Neural cell (in vitro differentiated cells): ENCODE data around the gene NTHL1. TPM values are rescaled to one million over a fixed set of nuclear protein-coding genes. Genes with fewer than 3 reads are reported as not detected.

Source experiments
- H2AFZ ChIP-seq: fragments of 200-600, 300-800 bp; sonication (generic), shearing (Covaris generic); 2 replicates; pipeline ENCODE4 v1.6.0; 2014; ENCODE audit warnings: low read depth, mild to moderate bottlenecking, antibody characterized with exemption, low read length, moderate library complexity
- H3F3A ChIP-seq: fragments of 200-600 bp; shearing (Covaris generic); 2 replicates; pipeline ENCODE4 v1.6.1; 2016; ENCODE audit warnings: mild to moderate bottlenecking, moderate library complexity, mixed read lengths, antibody characterized with exemption, low read length; ENCODE audit not compliant: insufficient read depth, poor library complexity, severe bottlenecking
- H3K27ac ChIP-seq: fragments of 200-600, 300-800 bp; sonication (generic), shearing (Covaris generic); 2 replicates; pipeline ENCODE4 v1.5.1; 2014; ENCODE audit warnings: mild to moderate bottlenecking, low read length, moderate library complexity
- H3K27me3 ChIP-seq: fragments of 300-800, 200-600 bp; sonication (generic), shearing (Covaris generic); 2 replicates; pipeline ENCODE4 v1.6.0; 2014; ENCODE audit warnings: mild to moderate bottlenecking, low read depth, low read length, moderate library complexity; ENCODE audit not compliant: insufficient read depth
- H3K36me3 ChIP-seq: fragments of 300-800, 200-600 bp; sonication (generic), shearing (Covaris generic); 2 replicates; pipeline ENCODE4 v1.5.1; 2014; ENCODE audit warnings: mild to moderate bottlenecking, antibody characterized with exemption, low read length, moderate library complexity; ENCODE audit not compliant: insufficient read depth
- H3K4me2 ChIP-seq: fragments of 300-800, 200-600 bp; sonication (generic), shearing (Covaris generic); 2 replicates; pipeline ENCODE4 v1.6.0; 2014; ENCODE audit warnings: mild to moderate bottlenecking, low read length
- H3K4me3 ChIP-seq: fragments of 300-800, 200-600 bp; sonication (generic), shearing (Covaris generic); 2 replicates; pipeline ENCODE4 v1.5.1; 2014; ENCODE audit warnings: mild to moderate bottlenecking, low read length, moderate library complexity
- H3K79me2 ChIP-seq: fragments of 200-600 bp; shearing (Covaris generic); replicated peaks from 2 replicates; pipeline ENCODE4 v1.6.0; 2014; ENCODE audit warnings: mild to moderate bottlenecking, low read length, moderate library complexity; ENCODE audit not compliant: insufficient read depth
- H3K9ac ChIP-seq: fragments of 300-800, 200-600 bp; sonication (generic), shearing (Covaris generic); 2 replicates; pipeline ENCODE4 v1.6.1; 2016; ENCODE audit warnings: mild to moderate bottlenecking, low read length, mixed read lengths
- H3K9me2 ChIP-seq: fragments of 200-600 bp; shearing (Covaris generic); 2 replicates; pipeline ENCODE4 v1.6.1; 2016; ENCODE audit warnings: mild to moderate bottlenecking, low read length, mixed read lengths; ENCODE audit not compliant: insufficient read depth
- H3K9me3 ChIP-seq: fragments of 200-600, 300-800 bp; sonication (generic), shearing (Covaris generic); 2 replicates; pipeline ENCODE4 v1.6.1; 2016; ENCODE audit warnings: mild to moderate bottlenecking, mixed run types, low read length, moderate library complexity, mixed read lengths
- H4K20me1 ChIP-seq: fragments of 200-600 bp; shearing (Covaris generic); 2 replicates; pipeline ENCODE4 v1.6.1; 2016; ENCODE audit warnings: mild to moderate bottlenecking, mixed run types; ENCODE audit not compliant: insufficient read depth
- EP300 ChIP-seq: fragments of 450-650 bp; conservative IDR thresholded peaks from 2 replicates; pipeline ENCODE4 v1.6.1; 2014; ENCODE audit warnings: antibody characterized with exemption, mild to moderate bottlenecking, moderate library complexity; ENCODE audit not compliant: poor library complexity, severe bottlenecking
- EZH2 ChIP-seq: fragments of 200-600, 300-800 bp; shearing (Covaris generic), sonication (generic); IDR thresholded peaks from 2 replicates; pipeline ENCODE4 v1.6.1; 2014; ENCODE audit warnings: antibody characterized with exemption, low read length, borderline replicate concordance, mild to moderate bottlenecking; ENCODE audit not compliant: insufficient read depth, poor library complexity, severe bottlenecking
- MXI1 ChIP-seq: fragments of 450-650 bp; conservative IDR thresholded peaks from 2 replicates; pipeline ENCODE4 v1.6.1; 2014; ENCODE audit warnings: antibody characterized with exemption, mild to moderate bottlenecking; ENCODE audit not compliant: poor library complexity, severe bottlenecking
- POLR2AphosphoS5 ChIP-seq: IDR thresholded peaks from 2 replicates; pipeline ENCODE4 v1.6.1; 2012
- RAD21 ChIP-seq: fragments of 450-650 bp; conservative IDR thresholded peaks from 2 replicates; pipeline ENCODE4 v1.6.1; 2014; ENCODE audit warnings: antibody characterized with exemption, mild to moderate bottlenecking, moderate library complexity
- SMC3 ChIP-seq: fragments of 450-650 bp; conservative IDR thresholded peaks from 2 replicates; pipeline ENCODE4 v1.6.1; 2014; ENCODE audit warnings: antibody characterized with exemption, mild to moderate bottlenecking, moderate library complexity; ENCODE audit not compliant: poor library complexity
- TAF1 ChIP-seq: IDR thresholded peaks from 2 replicates; pipeline ENCODE4 v1.6.1; 2012; ENCODE audit warnings: low read depth
- polyA plus RNA-seq: library from polyadenylated mRNA; depleted of rRNA; stranded (reverse); fragments of >200 nt; gene quantifications from 2 replicates; pipeline ENCODE4 v1.2.3, GENCODE V29; 2014
- TF ChIP-seq, protein P1 (sequence below): fragments of 450-650 bp; IDR thresholded peaks from 2 replicates; pipeline ENCODE4 v1.5.1; 2014; ENCODE audit warnings: antibody characterized with exemption, mild to moderate bottlenecking, moderate library complexity; ENCODE audit not compliant: poor library complexity, severe bottlenecking
- TF ChIP-seq, protein P2 (sequence below): IDR thresholded peaks from 2 replicates; pipeline ENCODE4 v1.6.1; 2012; ENCODE audit warnings: borderline replicate concordance

NTHL1 gene
- polyA plus RNA-seq, 1 donor from 2014 or later: 43.1 TPM

DNA sequence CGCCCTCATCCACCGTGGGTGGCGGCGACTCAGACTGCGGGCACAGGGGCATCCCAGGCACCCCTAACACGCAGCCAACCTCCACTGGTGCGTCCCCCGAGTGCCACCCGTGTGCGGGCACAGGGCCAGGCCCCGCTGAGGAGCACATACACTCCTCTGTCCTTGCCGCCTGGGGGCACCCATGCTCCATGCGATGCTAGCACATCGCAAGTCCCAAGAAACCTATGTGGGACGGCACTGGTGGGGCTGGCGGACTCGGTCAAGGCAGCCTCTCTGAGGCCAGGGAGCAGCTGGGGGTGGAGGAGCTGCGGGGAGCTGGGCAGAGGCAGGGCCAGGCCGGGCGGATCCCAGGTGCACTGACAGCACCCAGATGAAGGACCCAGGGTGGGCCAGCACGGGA lies 42.0 kb downstream of the NTHL1 start:
- Histone ChIP-seq H3K9me2 (no peaks in the 10 kb centered on the region), H3K9ac (no peak overlapping the region), H3K4me2 (no peak overlapping the region), H2AFZ (no peak overlapping the region), H3K36me3 (no peaks in the 10 kb centered on the region), H3K79me2 (peaks cover 46% of the 10 kb centered on the region), H3F3A (no peaks in the 10 kb centered on the region), H3K9me3 (no peaks in the 10 kb centered on the region), H3K27ac (no peak overlapping the region), H3K4me3 (no peak overlapping the region), H4K20me1 (peaks cover 5% of the 10 kb centered on the region), H3K27me3 (no peaks in the 10 kb centered on the region)
- TF ChIP-seq SMC3 (no peak), TAF1 (no peak), RAD21 (no peak), MXI1 (no peak), EZH2 (no peak), POLR2AphosphoS5 (no peak), EP300 (no peak)
- TF ChIP-seq, protein P1, sequence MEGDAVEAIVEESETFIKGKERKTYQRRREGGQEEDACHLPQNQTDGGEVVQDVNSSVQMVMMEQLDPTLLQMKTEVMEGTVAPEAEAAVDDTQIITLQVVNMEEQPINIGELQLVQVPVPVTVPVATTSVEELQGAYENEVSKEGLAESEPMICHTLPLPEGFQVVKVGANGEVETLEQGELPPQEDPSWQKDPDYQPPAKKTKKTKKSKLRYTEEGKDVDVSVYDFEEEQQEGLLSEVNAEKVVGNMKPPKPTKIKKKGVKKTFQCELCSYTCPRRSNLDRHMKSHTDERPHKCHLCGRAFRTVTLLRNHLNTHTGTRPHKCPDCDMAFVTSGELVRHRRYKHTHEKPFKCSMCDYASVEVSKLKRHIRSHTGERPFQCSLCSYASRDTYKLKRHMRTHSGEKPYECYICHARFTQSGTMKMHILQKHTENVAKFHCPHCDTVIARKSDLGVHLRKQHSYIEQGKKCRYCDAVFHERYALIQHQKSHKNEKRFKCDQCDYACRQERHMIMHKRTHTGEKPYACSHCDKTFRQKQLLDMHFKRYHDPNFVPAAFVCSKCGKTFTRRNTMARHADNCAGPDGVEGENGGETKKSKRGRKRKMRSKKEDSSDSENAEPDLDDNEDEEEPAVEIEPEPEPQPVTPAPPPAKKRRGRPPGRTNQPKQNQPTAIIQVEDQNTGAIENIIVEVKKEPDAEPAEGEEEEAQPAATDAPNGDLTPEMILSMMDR: no peak
- TF ChIP-seq, protein P2, sequence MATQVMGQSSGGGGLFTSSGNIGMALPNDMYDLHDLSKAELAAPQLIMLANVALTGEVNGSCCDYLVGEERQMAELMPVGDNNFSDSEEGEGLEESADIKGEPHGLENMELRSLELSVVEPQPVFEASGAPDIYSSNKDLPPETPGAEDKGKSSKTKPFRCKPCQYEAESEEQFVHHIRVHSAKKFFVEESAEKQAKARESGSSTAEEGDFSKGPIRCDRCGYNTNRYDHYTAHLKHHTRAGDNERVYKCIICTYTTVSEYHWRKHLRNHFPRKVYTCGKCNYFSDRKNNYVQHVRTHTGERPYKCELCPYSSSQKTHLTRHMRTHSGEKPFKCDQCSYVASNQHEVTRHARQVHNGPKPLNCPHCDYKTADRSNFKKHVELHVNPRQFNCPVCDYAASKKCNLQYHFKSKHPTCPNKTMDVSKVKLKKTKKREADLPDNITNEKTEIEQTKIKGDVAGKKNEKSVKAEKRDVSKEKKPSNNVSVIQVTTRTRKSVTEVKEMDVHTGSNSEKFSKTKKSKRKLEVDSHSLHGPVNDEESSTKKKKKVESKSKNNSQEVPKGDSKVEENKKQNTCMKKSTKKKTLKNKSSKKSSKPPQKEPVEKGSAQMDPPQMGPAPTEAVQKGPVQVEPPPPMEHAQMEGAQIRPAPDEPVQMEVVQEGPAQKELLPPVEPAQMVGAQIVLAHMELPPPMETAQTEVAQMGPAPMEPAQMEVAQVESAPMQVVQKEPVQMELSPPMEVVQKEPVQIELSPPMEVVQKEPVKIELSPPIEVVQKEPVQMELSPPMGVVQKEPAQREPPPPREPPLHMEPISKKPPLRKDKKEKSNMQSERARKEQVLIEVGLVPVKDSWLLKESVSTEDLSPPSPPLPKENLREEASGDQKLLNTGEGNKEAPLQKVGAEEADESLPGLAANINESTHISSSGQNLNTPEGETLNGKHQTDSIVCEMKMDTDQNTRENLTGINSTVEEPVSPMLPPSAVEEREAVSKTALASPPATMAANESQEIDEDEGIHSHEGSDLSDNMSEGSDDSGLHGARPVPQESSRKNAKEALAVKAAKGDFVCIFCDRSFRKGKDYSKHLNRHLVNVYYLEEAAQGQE: no peak

DNA sequence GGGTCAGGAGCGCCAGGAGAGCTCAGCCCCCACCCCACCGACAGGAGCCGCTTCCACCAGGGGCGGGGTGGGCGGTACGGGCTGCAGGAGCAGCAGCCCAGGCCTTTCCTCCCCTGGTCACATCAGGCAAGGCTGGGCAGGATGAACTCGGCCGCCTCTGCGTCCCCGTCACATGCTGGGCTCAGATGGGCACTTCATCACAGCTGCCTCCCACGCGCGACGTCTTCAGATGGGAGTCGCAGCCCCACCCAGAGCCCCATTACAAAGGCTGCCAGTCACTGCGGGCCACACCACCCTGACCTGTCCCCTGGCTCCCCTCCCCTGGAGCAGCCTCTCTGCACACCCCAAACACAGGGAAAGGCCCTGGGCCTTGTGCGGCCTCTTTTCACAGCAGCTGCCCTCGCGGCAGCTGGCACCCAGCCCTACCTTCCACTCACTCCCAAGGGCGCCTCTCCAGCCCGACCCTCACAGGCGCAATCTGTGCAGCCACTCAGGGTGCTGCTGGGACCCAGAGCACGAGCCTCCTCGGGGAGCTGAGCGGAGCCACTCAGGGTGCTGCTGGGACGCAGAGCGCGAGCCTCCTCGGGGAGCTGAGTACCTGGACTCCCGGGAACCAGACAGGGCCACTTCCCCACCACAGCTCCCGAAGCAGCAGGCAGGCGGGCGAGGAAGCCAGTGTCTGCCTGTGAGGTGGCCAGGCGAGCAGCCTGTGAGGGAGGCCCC lies 42.7 kb downstream of the NTHL1 start:
- Histone ChIP-seq H3K4me3 (no peak overlapping the region), H3K27ac (no peak overlapping the region), H3K36me3 (no peaks in the 10 kb centered on the region), H3F3A (no peaks in the 10 kb centered on the region), H3K9me3 (no peaks in the 10 kb centered on the region), H3K27me3 (no peaks in the 10 kb centered on the region), H3K9me2 (no peaks in the 10 kb centered on the region), H4K20me1 (peaks cover 5% of the 10 kb centered on the region), H3K79me2 (peaks cover 39% of the 10 kb centered on the region), H3K4me2 (no peak overlapping the region), H3K9ac (no peak overlapping the region), H2AFZ (no peak overlapping the region)
- TF ChIP-seq RAD21: no peak
- TF ChIP-seq, protein P1: no peak
- TF ChIP-seq EP300: no peak
- no peak for TF ChIP-seq MXI1
- no peak for TF ChIP-seq POLR2AphosphoS5
- no peak for TF ChIP-seq TAF1
- TF ChIP-seq, protein P2: no peak
- no peak for TF ChIP-seq SMC3
- TF ChIP-seq EZH2: no peak
